Central memory CD8-positive, alpha-beta T cell (primary cell): ENCODE measurements around the gene GPR26.

Source experiments
- ATAC-seq: fragments of 150-1000 bp; cut with Tn5 transposase; replicated peaks from 2 replicates; pipeline ENCODE4 v1.10.0; 2022; ENCODE audit warnings: mild to moderate bottlenecking, moderate FRiP score, moderate number of reproducible peaks; ENCODE audit not compliant: poor library complexity, severe bottlenecking; ENCODE audit errors: extremely low read depth
- DNase-seq, 2 donors: peaks; one replicate each; pipeline ENCODE4 v3.0.0; 2021; ENCODE audit warnings: low spot score in 2 of 2
- H3K27ac Mint-ChIP-seq: one replicate; pipeline ENCODE4 v1.8.0; 2022; ENCODE audit warnings: low read depth, mild to moderate bottlenecking, moderate library complexity, mixed read lengths
- H3K27me3 Mint-ChIP-seq: one replicate; pipeline ENCODE4 v1.8.0; 2022; ENCODE audit warnings: mixed read lengths
- H3K36me3 Mint-ChIP-seq: one replicate; pipeline ENCODE4 v1.8.0; 2022; ENCODE audit warnings: mild to moderate bottlenecking, moderate library complexity, mixed read lengths; ENCODE audit not compliant: insufficient read depth
- H3K4me1 Mint-ChIP-seq: one replicate; pipeline ENCODE4 v1.8.0; 2022; ENCODE audit warnings: mixed read lengths
- H3K4me3 Mint-ChIP-seq: one replicate; pipeline ENCODE4 v1.8.0; 2022; ENCODE audit warnings: mild to moderate bottlenecking, moderate library complexity, mixed read lengths
- H3K9me3 Mint-ChIP-seq: one replicate; pipeline ENCODE4 v1.8.0; 2022; ENCODE audit warnings: mixed read lengths

Gene GPR26

DNA sequence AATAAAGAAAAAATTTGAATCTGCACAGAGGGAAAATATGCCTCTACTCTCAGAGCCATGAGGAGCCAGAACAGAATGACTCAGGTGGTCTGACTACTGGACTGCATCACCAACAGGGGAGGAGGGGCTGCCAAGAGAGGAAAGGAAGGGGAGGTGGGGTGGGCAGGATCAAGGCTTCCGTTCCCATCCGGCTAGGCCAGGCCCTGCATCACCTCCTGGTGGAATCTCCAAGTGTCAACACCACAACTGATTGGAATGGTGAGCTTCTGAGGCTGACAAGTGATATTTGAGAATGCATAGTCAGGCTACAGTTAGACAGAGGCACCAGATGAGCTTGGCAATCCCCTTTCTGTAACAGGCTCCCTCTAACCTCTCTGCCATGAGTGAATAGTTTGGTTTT lies 10.4 kb upstream of the GPR26 start:
- DNase-seq (no peak), ATAC-seq (no peak)
- Mint-ChIP-seq H3K27me3 (peaks cover 12% of the 10 kb centered on the region), H3K9me3 (no peaks in the 10 kb centered on the region), H3K4me3 (no peak overlapping the region), H3K36me3 (no peaks in the 10 kb centered on the region), H3K4me1 (no peaks in the 10 kb centered on the region), H3K27ac (no peak overlapping the region)

DNA sequence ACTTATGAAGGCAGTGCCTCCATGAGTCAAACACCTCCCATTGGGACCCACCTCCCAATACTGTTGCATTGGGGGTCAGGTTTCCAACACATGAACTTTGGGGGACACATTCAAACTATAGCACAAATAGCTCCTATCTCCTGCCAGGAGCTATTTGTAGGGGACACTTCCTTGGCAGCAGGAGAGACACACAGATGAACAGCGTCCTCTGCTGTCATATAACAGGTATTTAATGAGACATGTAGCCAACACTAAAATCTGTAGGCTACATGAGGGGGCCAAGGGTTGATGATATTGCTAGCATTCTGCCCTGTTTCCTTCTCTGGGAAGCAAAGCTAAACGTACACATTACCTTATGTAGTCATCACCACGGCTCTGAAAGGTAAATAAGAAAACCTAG lies 2.6 kb upstream of the GPR26 start:
- no peak for DNase-seq
- Mint-ChIP-seq H3K27me3 (peaks cover 46% of the 10 kb centered on the region), H3K4me3 (no peak overlapping the region), H3K4me1 (no peaks in the 10 kb centered on the region), H3K36me3 (no peaks in the 10 kb centered on the region), H3K9me3 (peaks cover 12% of the 10 kb centered on the region), H3K27ac (no peak overlapping the region)
- no peak for ATAC-seq

DNA sequence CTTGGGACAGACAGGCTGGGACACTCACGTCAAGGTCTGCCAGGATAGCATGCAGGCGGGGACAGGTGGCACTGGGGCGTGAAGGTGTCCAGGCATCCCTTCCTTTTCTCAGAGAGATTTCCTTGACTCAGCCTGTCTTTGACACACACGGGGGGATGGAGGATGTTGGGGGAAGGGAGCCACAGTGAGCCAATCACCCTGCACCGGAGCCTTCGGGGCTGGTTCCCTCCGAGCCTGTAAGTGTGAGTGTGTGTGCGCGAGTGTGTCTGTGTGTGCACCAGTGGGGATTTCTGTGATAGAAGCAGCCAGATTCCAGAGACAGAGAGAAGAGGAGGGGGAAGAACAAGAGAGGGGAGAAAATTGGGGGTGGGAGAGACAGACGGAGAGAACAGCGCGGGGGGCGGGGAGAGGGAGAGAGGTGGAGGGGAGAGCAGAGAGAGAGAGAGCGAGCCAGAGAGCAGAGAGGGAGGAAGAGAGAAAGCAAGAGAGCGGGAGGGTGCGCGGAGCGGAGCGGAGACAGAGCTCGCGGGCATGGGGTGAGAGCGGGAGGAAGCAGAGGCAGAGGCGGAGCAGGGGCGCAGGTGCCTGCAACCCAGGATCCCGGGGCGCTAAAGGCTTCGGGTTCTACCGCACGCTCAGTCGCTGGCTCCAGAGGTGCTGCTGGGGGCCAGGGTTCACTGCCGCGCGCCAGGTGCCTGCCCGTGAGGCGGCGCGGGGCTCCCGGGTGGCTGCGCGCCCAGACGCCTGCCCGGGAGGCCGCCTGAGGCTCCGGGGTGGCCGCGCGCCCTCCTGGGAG lies 466 bp upstream of the GPR26 start:
- ATAC-seq = no peak
- peaks cover 56% of the 10 kb centered on the region for H3K27me3 Mint-ChIP-seq
- no peak overlapping the region for H3K27ac Mint-ChIP-seq
- H3K4me1 Mint-ChIP-seq = no peaks in the 10 kb centered on the region
- H3K4me3 Mint-ChIP-seq = no peak overlapping the region
- H3K9me3 Mint-ChIP-seq = peaks cover 12% of the 10 kb centered on the region
- no peak for DNase-seq
- no peaks in the 10 kb centered on the region for H3K36me3 Mint-ChIP-seq

DNA sequence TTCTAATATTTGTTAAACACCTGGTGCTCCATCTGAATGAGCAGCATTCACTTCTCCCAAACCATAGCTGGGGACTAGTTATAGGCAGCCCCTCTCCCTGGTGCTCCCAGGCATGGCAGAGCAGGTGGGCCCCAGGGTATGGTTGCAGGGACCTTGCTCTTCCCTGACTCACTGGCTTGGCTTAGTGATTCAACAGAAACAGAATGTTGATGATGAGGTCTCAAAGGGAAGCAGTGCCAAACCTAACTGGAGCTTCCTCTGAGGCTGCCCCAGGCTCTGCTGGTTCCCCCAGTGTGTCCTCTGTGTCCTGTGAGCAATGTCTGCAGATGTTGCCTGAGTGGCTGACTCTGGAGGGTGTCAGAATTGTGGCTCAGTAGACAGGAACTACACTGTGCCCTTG lies 3.7 kb downstream of the GPR26 start:
- DNase-seq (no peak), ATAC-seq (no peak)
- H3K36me3 Mint-ChIP-seq = peaks cover 1% of the 10 kb centered on the region
- H3K4me3 Mint-ChIP-seq = no peak overlapping the region
- no peaks in the 10 kb centered on the region for H3K9me3 Mint-ChIP-seq
- H3K27me3 Mint-ChIP-seq = peaks cover 37% of the 10 kb centered on the region
- no peaks in the 10 kb centered on the region for H3K4me1 Mint-ChIP-seq
- H3K27ac Mint-ChIP-seq = no peak overlapping the region

DNA sequence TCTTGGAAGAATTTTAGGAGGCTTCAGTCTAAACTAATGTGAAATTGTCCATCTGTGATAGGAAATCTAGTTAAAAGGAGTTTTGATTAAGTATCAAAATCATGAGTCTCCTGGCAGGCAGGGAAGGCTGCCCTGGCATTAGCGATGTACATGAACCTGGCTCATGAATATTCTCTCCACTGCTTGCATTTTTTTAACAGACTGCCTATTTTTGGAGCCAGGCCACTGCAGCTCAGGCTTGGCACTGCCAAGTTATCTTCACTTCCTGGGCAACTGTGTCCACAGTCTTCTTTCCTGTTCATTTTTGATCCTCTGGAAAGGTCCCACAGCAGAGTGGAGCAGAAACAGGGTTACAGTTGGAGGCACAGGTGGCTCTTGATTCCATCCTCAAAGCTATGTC lies 7.0 kb downstream of the GPR26 start:
- ATAC-seq (no peak), DNase-seq (no peak)
- Mint-ChIP-seq H3K27ac (no peak overlapping the region), H3K4me3 (no peak overlapping the region), H3K36me3 (peaks cover 1% of the 10 kb centered on the region), H3K4me1 (no peaks in the 10 kb centered on the region), H3K27me3 (peaks cover 21% of the 10 kb centered on the region), H3K9me3 (no peaks in the 10 kb centered on the region)

DNA sequence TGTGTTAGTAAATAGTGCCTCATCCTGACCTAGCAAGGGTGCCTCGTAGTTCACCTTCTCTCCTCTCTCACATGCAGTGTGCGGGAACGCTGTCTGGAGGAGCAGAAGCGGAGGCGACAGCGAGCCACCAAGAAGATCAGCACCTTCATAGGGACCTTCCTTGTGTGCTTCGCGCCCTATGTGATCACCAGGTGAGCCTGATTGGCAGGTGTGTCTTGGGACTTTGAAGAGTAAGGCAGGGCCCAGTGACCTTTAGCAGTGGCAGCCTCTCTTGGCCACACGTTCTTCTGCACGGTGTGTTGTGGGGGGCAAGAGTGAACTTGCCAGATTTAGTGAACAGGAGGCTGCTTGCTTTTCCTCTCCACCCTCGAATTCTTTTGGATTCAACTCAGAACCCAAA lies 8.6 kb downstream of the GPR26 start:
- H3K4me3 Mint-ChIP-seq = no peak overlapping the region
- H3K4me1 Mint-ChIP-seq = no peaks in the 10 kb centered on the region
- H3K27me3 Mint-ChIP-seq = peaks cover 20% of the 10 kb centered on the region
- H3K27ac Mint-ChIP-seq = no peak overlapping the region
- ATAC-seq (no peak), DNase-seq (no peak)
- peaks cover 1% of the 10 kb centered on the region for H3K36me3 Mint-ChIP-seq
- no peaks in the 10 kb centered on the region for H3K9me3 Mint-ChIP-seq

DNA sequence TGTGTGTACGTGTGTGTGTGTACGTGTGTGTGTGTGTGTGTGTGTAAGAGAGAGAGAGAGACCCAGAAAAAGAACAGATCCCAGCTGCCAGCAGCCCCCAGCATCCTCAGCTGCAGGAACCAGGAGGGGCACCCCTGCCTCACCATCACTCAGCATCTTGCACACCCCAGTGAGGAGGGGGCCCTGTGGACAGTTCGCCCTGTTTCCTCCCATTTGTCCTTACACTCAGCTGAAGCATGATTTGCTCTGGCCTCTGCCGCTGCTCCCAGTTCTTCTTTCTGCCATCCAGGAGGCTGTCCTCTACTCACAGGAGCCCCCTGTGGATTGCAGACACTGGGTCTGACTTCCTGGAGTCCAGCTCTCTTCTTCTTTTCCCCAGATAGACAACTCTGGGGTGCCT lies 9.7 kb downstream of the GPR26 start:
- no peaks in the 10 kb centered on the region for H3K9me3 Mint-ChIP-seq
- H3K27me3 Mint-ChIP-seq = peaks cover 11% of the 10 kb centered on the region
- peaks cover 1% of the 10 kb centered on the region for H3K36me3 Mint-ChIP-seq
- ATAC-seq (no peak), DNase-seq (no peak)
- no peak overlapping the region for H3K4me3 Mint-ChIP-seq
- no peaks in the 10 kb centered on the region for H3K4me1 Mint-ChIP-seq
- no peak overlapping the region for H3K27ac Mint-ChIP-seq

DNA sequence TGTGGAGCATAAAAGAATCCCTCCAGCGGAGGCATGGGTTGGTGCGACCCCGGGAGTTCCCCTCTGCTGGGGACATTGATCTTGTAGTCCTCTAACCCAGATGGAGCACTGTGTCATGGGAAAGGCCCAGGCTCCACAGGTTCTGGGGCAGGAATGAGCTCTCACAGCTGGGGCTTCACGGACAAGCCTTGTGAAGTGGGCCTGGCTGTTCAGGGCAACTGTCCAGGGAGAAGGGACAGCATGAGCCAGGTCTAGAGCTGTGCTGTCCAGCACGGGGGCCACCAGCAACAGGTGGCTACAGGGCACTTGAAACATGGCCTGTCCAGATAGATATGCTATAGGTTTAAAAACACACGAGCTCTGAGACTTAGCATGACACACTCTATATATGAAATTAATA lies 11.4 kb downstream of the GPR26 start:
- no peaks in the 10 kb centered on the region for H3K4me1 Mint-ChIP-seq
- no peak overlapping the region for H3K27ac Mint-ChIP-seq
- DNase-seq (no peak), ATAC-seq (no peak)
- no peaks in the 10 kb centered on the region for H3K9me3 Mint-ChIP-seq
- peaks cover 1% of the 10 kb centered on the region for H3K36me3 Mint-ChIP-seq
- no peak overlapping the region for H3K4me3 Mint-ChIP-seq
- H3K27me3 Mint-ChIP-seq = peaks cover 8% of the 10 kb centered on the region

DNA sequence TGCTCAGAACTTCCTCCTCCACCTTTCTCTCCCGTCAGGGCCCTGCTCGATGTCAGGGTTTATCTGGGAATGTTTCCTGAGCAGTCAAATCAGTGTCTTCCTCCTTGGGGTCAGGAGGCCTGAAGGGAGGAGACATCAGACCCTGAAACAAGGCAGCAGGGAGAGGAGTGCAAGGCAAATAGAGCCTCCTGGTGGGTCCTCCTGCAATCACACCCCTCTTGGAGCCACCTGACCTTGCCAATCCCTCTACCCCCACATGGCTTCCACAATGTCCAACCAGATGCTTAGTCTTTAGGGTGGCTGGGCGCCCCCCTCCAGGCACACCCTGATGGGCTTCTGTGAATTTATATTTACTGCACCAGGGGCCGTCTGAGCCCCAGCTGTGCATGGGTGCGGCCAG lies 12.2 kb downstream of the GPR26 start:
- Mint-ChIP-seq H3K27ac (no peak overlapping the region), H3K36me3 (peaks cover 1% of the 10 kb centered on the region), H3K27me3 (peaks cover 8% of the 10 kb centered on the region), H3K4me1 (no peaks in the 10 kb centered on the region), H3K4me3 (no peak overlapping the region), H3K9me3 (no peaks in the 10 kb centered on the region)
- no peak for DNase-seq
- no peak for ATAC-seq

DNA sequence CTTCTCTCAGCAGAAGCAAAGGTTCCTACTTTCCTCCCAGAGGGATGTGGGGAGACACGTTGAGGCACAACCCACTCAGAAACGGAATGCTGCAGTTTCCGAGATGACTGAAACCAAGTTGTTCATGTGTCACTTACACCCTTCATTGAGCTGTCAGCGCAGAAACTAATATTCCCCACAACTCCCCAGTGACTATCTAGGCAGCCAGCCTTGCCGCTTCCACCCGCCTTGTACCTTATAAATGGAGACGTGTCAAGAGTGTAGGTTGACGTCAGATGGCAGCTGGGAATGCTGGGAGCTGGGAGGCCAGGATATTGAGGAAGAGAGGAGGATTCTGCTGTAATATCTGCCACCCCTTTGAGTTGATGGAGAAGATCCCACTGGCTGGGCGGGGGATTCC lies 15.1 kb downstream of the GPR26 start:
- Mint-ChIP-seq H3K4me3 (no peak overlapping the region), H3K9me3 (no peaks in the 10 kb centered on the region), H3K27ac (no peak overlapping the region), H3K4me1 (no peaks in the 10 kb centered on the region), H3K27me3 (peaks cover 12% of the 10 kb centered on the region), H3K36me3 (no peaks in the 10 kb centered on the region)
- ATAC-seq = no peak
- DNase-seq = no peak

DNA sequence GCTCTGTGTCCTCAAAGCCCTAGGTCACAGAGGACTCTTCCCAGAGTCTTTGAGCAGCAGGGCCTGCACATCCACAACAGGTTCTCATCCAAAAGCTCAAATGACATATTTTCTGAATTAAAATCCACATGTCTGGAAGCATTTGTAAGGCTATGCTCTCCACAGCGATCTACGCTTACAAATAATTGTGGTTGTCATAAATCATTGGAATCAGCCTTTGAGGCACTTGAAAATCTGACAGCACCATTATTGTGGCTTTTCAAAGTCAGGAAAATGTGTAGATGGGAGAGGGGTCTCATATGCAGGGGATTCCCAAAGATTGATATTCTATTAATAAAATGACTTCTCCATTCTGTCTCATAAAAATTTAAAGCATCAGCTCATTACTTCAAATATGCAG lies 16.3 kb downstream of the GPR26 start:
- no peak overlapping the region for H3K27ac Mint-ChIP-seq
- DNase-seq (no peak), ATAC-seq (no peak)
- peaks cover 22% of the 10 kb centered on the region for H3K27me3 Mint-ChIP-seq
- no peak overlapping the region for H3K4me3 Mint-ChIP-seq
- no peaks in the 10 kb centered on the region for H3K9me3 Mint-ChIP-seq
- no peaks in the 10 kb centered on the region for H3K36me3 Mint-ChIP-seq
- no peaks in the 10 kb centered on the region for H3K4me1 Mint-ChIP-seq

DNA sequence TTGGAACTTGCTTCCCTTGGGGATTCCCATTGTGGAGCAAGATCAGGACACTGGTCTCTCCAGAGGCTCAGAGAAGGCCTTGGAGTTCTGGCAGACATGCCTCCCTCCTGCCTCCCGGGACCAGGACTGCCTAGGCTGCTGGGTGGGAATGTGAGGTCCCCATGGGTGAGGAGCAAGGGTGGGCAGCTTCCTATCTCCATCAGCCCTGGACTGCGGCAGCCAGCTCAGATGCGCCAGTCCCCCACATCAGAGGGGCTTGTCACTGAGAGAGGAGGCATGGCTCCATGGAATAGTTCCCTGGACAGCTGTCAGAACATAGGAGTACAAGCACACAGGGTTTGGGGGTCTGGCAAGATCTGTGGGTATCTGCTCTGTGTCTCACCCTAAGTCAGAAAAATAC lies 17.3 kb downstream of the GPR26 start:
- no peaks in the 10 kb centered on the region for H3K36me3 Mint-ChIP-seq
- DNase-seq = no peak
- H3K4me3 Mint-ChIP-seq = no peak overlapping the region
- H3K4me1 Mint-ChIP-seq = no peaks in the 10 kb centered on the region
- H3K27me3 Mint-ChIP-seq = peaks cover 22% of the 10 kb centered on the region
- H3K9me3 Mint-ChIP-seq = no peaks in the 10 kb centered on the region
- ATAC-seq = no peak
- no peak overlapping the region for H3K27ac Mint-ChIP-seq

DNA sequence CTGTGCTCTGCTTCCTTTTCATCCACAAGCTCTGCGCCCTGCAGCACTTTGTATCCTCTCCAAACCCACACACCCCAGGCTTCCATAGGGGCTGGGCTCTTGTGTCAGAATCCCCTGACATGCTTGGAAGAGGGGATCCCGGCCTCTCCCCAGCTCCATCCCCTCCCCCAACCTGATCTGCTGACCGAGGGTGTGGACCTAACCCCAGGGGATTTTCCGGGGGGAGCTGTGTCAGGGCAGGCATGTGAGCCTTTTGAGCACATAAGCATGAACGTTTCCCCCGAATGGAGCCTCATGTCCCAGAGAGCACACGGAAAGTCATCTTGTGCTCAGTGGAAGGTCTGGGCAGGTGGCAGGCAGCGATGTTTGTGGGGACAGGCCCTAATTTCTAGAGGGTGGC lies 17.7 kb downstream of the GPR26 start:
- peaks cover 22% of the 10 kb centered on the region for H3K27me3 Mint-ChIP-seq
- H3K27ac Mint-ChIP-seq = no peak overlapping the region
- H3K4me1 Mint-ChIP-seq = no peaks in the 10 kb centered on the region
- no peak for ATAC-seq
- no peaks in the 10 kb centered on the region for H3K9me3 Mint-ChIP-seq
- no peak for DNase-seq
- H3K36me3 Mint-ChIP-seq = no peaks in the 10 kb centered on the region
- H3K4me3 Mint-ChIP-seq = no peak overlapping the region
